HepG2 (cell line): ENCODE results near the gene CFAP119. TPM values are rescaled to one million over a fixed set of nuclear protein-coding genes. Genes with fewer than 3 reads are reported as not detected.
"Not testable (repeated sequence)": the region's sequence is repeated elsewhere in the genome, so short reads cannot be mapped to it uniquely, and the experiment has no call there.

ENCODE experiments used
- ATAC-seq: fragments of 200-7000 bp; cut with Tn5 transposase; 3 replicates; pipeline ENCODE4 v1.9.1; 2020; ENCODE audit warnings: mild to moderate bottlenecking, moderate library complexity
- BruUV-seq: library from RNA; stranded (reverse); fragments of 400-500 nt; replicated peaks from 2 replicates; lab custom pipeline; 2021; lab: Mats Ljungman, UMichigan
- CTCF ChIA-PET: fragments of 300-600 bp; formaldehyde crosslinking; extraction: SDS; loops from one replicate; lab custom pipeline; 2021; ENCODE audit warnings: low total read pairs, inconsistent platforms, low intra/inter-chr PET ratio; lab: Yijun Ruan, JAX
- POLR2A ChIA-PET: fragments of 350-600 bp; sonication (Branson Sonifier 250); formaldehyde crosslinking; loops from one replicate; lab custom pipeline; 2020; ENCODE audit warnings: antibody characterized with exemption, inconsistent platforms; lab: Yijun Ruan, JAX
- DNase-seq: peaks from one replicate; pipeline ENCODE4 v3.0.0-alpha.2; 2015; ENCODE audit warnings: low spot score
- FAIRE-seq: peaks from 3 replicates; lab custom pipeline; 2011; peaks lifted over from hg19 to GRCh38; lab: Jason Lieb, UNC
- H2AFZ ChIP-seq: one replicate; pipeline ENCODE4 v1.6.1; 2011; ENCODE audit warnings: low read length, inconsistent platforms
- H3K27ac ChIP-seq: fragments of 300-600 bp; 3 replicates; pipeline ENCODE4 v1.8.0; 2011; ENCODE audit warnings: mixed run types, mild to moderate bottlenecking, mixed read lengths, low read length, inconsistent platforms; ENCODE audit not compliant: insufficient read depth; ENCODE audit errors: extremely low read length
- H3K27me3 ChIP-seq, 2 experiments: fragments of 200-600 bp in 1 of 2; 2 replicates in 1 of 2; 3 replicates in 1 of 2; pipeline versions ENCODE4 v1.6.0 to v1.8.0; 2011; ENCODE audit warnings: low read length in 2 of 2, mild to moderate bottlenecking in 2 of 2, moderate library complexity in 2 of 2, inconsistent platforms in 1 of 2; ENCODE audit not compliant: insufficient read depth in 2 of 2, control insufficient read depth in 1 of 2
- H3K36me3 ChIP-seq, 2 experiments: fragments of 200-600 bp in 1 of 2; replicated peaks in 1 of 2; 2 replicates in 1 of 2; 3 replicates in 1 of 2; pipeline versions ENCODE4 v1.5.1 to v1.8.0; 2011; ENCODE audit warnings: low read length in 2 of 2, inconsistent platforms in 1 of 2; ENCODE audit not compliant: insufficient read depth in 2 of 2, control insufficient read depth in 1 of 2
- H3K4me1 ChIP-seq: 2 replicates; pipeline ENCODE4 v1.5.1; 2012; ENCODE audit warnings: low read length, inconsistent platforms; ENCODE audit not compliant: insufficient read depth
- H3K4me2 ChIP-seq: 2 replicates; pipeline ENCODE4 v1.6.0; 2011; ENCODE audit warnings: low read depth, low read length, inconsistent platforms
- H3K4me3 ChIP-seq, 3 experiments: fragments of 200-600 bp in 1 of 3; sonication (generic), shearing (Covaris generic) in 1 of 3; replicated peaks in 1 of 3; 2 replicates each; pipeline ENCODE4 v1.5.1; 2011 to 2016; ENCODE audit warnings: low read length in 3 of 3, inconsistent platforms in 2 of 3, low read depth in 2 of 3, mild to moderate bottlenecking in 2 of 3, control low read depth in 1 of 3, mixed read lengths in 1 of 3; ENCODE audit not compliant: insufficient read depth in 1 of 3
- H3K79me2 ChIP-seq: one replicate; pipeline ENCODE4 v1.6.1; 2011; ENCODE audit warnings: low read length, inconsistent platforms; ENCODE audit not compliant: insufficient read depth
- H3K9ac ChIP-seq: 2 replicates; pipeline ENCODE4 v1.6.0; 2011; ENCODE audit warnings: mild to moderate bottlenecking, low read depth, low read length, inconsistent platforms; ENCODE audit not compliant: insufficient read depth
- H3K9me3 ChIP-seq: 2 replicates; pipeline ENCODE4 v1.5.1; 2012; ENCODE audit warnings: mild to moderate bottlenecking, low read length
- H4K20me1 ChIP-seq: 2 replicates; pipeline ENCODE4 v1.6.0; 2011; ENCODE audit warnings: inconsistent platforms, mild to moderate bottlenecking, low read length, moderate library complexity; ENCODE audit not compliant: insufficient read depth
- DPF2 ChIP-seq: sonication (generic); formaldehyde crosslinking; IDR thresholded peaks from 2 replicates; pipeline ENCODE4 v1.4.0; 2020; ENCODE audit warnings: mild to moderate bottlenecking, low read depth, missing genetic modification reagents, borderline replicate concordance
- HINFP ChIP-seq: sonication (generic); formaldehyde crosslinking; IDR thresholded peaks from 2 replicates; pipeline ENCODE4 v1.4.0; 2020; ENCODE audit warnings: low read depth, mild to moderate bottlenecking, missing genetic modification reagents
- HNF4A ChIP-seq: sonication (generic); formaldehyde crosslinking; IDR thresholded peaks from 2 replicates; pipeline ENCODE4 v1.4.0; 2020; ENCODE audit warnings: missing genetic modification reagents
- MIXL1 ChIP-seq: IDR thresholded peaks from 2 replicates; pipeline ENCODE4 v1.6.1; 2016
- MYC ChIP-seq: sonication (generic); formaldehyde crosslinking; IDR thresholded peaks from 2 replicates; pipeline ENCODE4 v1.9.0; 2021; ENCODE audit warnings: missing genetic modification reagents, borderline replicate concordance
- NR2F6 ChIP-seq, 2 experiments: IDR thresholded peaks; 2 replicates each; pipeline ENCODE4 v1.6.1; 2016; ENCODE audit warnings: antibody characterized with exemption in 1 of 2, mild to moderate bottlenecking in 1 of 2
- PITX1 ChIP-seq: sonication (generic); formaldehyde crosslinking; IDR thresholded peaks from 2 replicates; pipeline ENCODE4 v1.5.1; 2020; ENCODE audit warnings: mild to moderate bottlenecking, missing genetic modification reagents
- SP5 ChIP-seq: IDR thresholded peaks from 2 replicates; pipeline ENCODE4 v1.6.1; 2016; ENCODE audit warnings: low read depth, borderline replicate concordance
- TFDP1 ChIP-seq: IDR thresholded peaks from 2 replicates; pipeline ENCODE4 v1.6.1; 2016; ENCODE audit warnings: missing compliant biosample characterization, missing genetic modification reagents, borderline replicate concordance
- ZBTB20 ChIP-seq: sonication (generic); formaldehyde crosslinking; IDR thresholded peaks from 2 replicates; pipeline ENCODE4 v1.8.1; 2023; ENCODE audit warnings: missing genetic modification reagents, low read depth, mild to moderate bottlenecking, borderline replicate concordance
- ZNF788 ChIP-seq: sonication (generic); formaldehyde crosslinking; IDR thresholded peaks from 2 replicates; pipeline ENCODE4 v1.5.0; 2020; ENCODE audit warnings: mild to moderate bottlenecking, missing genetic modification reagents, borderline replicate concordance
- WGBS: methylation state at CpG from one replicate; pipeline ENCODE4 v1.1.6; 2017; ENCODE audit warnings: low lambda C conversion rate; 5-methylcytosine and 5-hydroxymethylcytosine counted together
- in situ Hi-C: cut with HindIII; loops from 2 replicates; pipeline ENCODE4 v1.10.0; 2017; ENCODE audit warnings: low pct_unique_long_range_greater_than_20kb; ENCODE audit not compliant: extremely low pct_ligation_motif_present
- intact Hi-C: fragments of 100-400 bp; cut with micrococcal nuclease; formaldehyde crosslinking; loops from one replicate; pipeline ENCODE4 v1.10.0; 2022; ENCODE audit not compliant: unreplicated experiment
- polyA plus RNA-seq, 8 experiments: library from polyadenylated mRNA; depleted of rRNA in 3 of 8; stranded (reverse) in 7 of 8; unstranded in 1 of 8; fragments of >200 nt; fragmentation: Illumina TruSeq in 4 of 8; extraction: Trizol in 4 of 8; gene quantifications; 2 replicates each; pipeline versions ENCODE4 v1.2.1 to v1.2.3, GENCODE V29; 2011 to 2016; ENCODE audit warnings: low read depth in 4 of 8, missing spikeins in 1 of 8, mixed read lengths in 1 of 8; ENCODE audit not compliant: insufficient read depth in 1 of 8
- total RNA-seq, 5 experiments: library from RNA; depleted of rRNA; stranded (reverse); fragments of >200 nt; fragmentation: Illumina TruSeq; extraction: Trizol; gene quantifications; 2 replicates each; pipeline ENCODE4 v1.2.3, GENCODE V29; 2016; ENCODE audit warnings: low read depth in 1 of 5
- TF ChIP-seq, protein P1 (sequence below): IDR thresholded peaks from 2 replicates; pipeline ENCODE4 v1.4.0; 2020; ENCODE audit warnings: mild to moderate bottlenecking, missing genetic modification reagents
- TF ChIP-seq, protein P2 (sequence below): sonication (generic); formaldehyde crosslinking; IDR thresholded peaks from 2 replicates; pipeline ENCODE4 v1.9.0; 2022; ENCODE audit warnings: low read depth, missing genetic modification reagents

Gene CFAP119
- total and polyA plus RNA-seq, 2 of the 13 experiments (the other 11 are each of a cell fraction or from before 2014, with no cell fraction given) = 6.4 TPM

DNA sequence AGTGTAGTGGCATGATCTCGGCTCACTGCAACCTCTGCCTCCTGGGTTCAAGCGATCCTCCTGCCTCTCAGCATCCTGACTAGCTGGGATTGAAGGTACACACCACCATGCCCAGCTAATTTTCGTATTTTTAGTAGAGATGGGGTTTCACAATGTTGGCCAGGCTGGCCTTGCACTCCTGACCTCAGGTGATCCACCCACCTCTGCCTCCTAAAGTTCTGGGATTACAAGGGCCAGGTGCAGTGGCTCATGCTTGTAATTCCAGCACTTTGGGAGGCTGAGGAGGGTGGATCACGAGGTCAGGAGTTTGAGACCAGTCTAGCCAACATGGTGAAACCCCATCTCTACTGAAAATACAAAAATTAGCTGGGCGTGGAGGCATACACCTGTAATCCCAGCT is 47.8 kb upstream of the CFAP119 start:
- ATAC-seq, H3K79me2 ChIP-seq, CTCF ChIA-PET, FAIRE-seq, H3K36me3 ChIP-seq, H3K4me3 ChIP-seq, H2AFZ ChIP-seq, in situ Hi-C loops, BruUV-seq, H4K20me1 ChIP-seq, H3K9me3 ChIP-seq, H3K27me3 ChIP-seq, H3K9ac ChIP-seq: not testable (repeated sequence)
- Histone ChIP-seq H3K4me2 (peak overlapping the region; percentile 44), H3K27ac (peak overlapping the region; percentile 85), H3K4me1 (peaks cover 66% of the 10 kb centered on the region)
- DNase-seq = peak; percentile 62
- WGBS = 18% methylated on average over 5 of the region's 5 CpGs
- POLR2A ChIA-PET = interaction anchor here (0.6 to 6.6 kb wide), 6 partner anchors 23 to 813 kb away, joined by 3 to 69 read pairs (median 5); partner anchors contain the start of genes INO80E and ZNF629
- intact Hi-C loops = loop anchor here (5.0 to 10.0 kb wide), 2 partner anchors 32 to 65 kb away; partner anchors contain the start of gene PHKG2
- 0 out of 2 replicates have a peak, but pooled peaks have one; percentile 14 for TF ChIP-seq TFDP1 (CRISPR knock-in tag)
- TF ChIP-seq HINFP = peak; percentile 59; the same call in 1 of the 2 replicates
- TF ChIP-seq HNF4A = peak; percentile 84
- TF ChIP-seq MYC (CRISPR knock-in tag) = peak; percentile 37; the same call in 1 of the 2 replicates
- peak; percentile 87; the same call in 1 of the 2 replicates for TF ChIP-seq PITX1 (CRISPR knock-in tag)
- TF ChIP-seq DPF2 (CRISPR knock-in tag) = 0 out of 2 replicates have a peak, but pooled peaks have one; percentile 42
- TF ChIP-seq, protein P1, sequence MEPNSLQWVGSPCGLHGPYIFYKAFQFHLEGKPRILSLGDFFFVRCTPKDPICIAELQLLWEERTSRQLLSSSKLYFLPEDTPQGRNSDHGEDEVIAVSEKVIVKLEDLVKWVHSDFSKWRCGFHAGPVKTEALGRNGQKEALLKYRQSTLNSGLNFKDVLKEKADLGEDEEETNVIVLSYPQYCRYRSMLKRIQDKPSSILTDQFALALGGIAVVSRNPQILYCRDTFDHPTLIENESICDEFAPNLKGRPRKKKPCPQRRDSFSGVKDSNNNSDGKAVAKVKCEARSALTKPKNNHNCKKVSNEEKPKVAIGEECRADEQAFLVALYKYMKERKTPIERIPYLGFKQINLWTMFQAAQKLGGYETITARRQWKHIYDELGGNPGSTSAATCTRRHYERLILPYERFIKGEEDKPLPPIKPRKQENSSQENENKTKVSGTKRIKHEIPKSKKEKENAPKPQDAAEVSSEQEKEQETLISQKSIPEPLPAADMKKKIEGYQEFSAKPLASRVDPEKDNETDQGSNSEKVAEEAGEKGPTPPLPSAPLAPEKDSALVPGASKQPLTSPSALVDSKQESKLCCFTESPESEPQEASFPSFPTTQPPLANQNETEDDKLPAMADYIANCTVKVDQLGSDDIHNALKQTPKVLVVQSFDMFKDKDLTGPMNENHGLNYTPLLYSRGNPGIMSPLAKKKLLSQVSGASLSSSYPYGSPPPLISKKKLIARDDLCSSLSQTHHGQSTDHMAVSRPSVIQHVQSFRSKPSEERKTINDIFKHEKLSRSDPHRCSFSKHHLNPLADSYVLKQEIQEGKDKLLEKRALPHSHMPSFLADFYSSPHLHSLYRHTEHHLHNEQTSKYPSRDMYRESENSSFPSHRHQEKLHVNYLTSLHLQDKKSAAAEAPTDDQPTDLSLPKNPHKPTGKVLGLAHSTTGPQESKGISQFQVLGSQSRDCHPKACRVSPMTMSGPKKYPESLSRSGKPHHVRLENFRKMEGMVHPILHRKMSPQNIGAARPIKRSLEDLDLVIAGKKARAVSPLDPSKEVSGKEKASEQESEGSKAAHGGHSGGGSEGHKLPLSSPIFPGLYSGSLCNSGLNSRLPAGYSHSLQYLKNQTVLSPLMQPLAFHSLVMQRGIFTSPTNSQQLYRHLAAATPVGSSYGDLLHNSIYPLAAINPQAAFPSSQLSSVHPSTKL (CRISPR knock-in tag) = peak; percentile 76
- TF ChIP-seq ZNF788 (CRISPR knock-in tag) = peak; percentile 9; the same call in 1 of the 2 replicates
- 0 out of 2 replicates have a peak, but pooled peaks have one; percentile 23 for TF ChIP-seq ZBTB20 (CRISPR knock-in tag)
- TF ChIP-seq, protein P2, sequence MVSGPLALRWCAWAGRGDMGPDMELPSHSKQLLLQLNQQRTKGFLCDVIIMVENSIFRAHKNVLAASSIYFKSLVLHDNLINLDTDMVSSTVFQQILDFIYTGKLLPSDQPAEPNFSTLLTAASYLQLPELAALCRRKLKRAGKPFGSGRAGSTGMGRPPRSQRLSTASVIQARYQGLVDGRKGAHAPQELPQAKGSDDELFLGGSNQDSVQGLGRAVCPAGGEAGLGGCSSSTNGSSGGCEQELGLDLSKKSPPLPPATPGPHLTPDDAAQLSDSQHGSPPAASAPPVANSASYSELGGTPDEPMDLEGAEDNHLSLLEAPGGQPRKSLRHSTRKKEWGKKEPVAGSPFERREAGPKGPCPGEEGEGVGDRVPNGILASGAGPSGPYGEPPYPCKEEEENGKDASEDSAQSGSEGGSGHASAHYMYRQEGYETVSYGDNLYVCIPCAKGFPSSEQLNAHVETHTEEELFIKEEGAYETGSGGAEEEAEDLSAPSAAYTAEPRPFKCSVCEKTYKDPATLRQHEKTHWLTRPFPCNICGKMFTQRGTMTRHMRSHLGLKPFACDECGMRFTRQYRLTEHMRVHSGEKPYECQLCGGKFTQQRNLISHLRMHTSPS (CRISPR knock-in tag) = peak; percentile 32; the same call in 1 of the 2 replicates
- peak; percentile 77 for TF ChIP-seq NR2F6 (IDR thresholded peaks at IDR 0.05)
- TF ChIP-seq NR2F6 (CRISPR knock-in tag; IDR thresholded peaks at IDR 0.05) = peak; percentile 93
- TF ChIP-seq MIXL1 (CRISPR knock-in tag) = 0 out of 2 replicates have a peak, but pooled peaks have one; percentile 32
- TF ChIP-seq SP5 (CRISPR knock-in tag) = peak; percentile 81
